ENCODE results near the gene MAT1A. TPM values are rescaled to one million over a fixed set of nuclear protein-coding genes. Genes with fewer than 3 reads are reported as not detected.
"Not testable (repeated sequence)": the region's sequence is repeated elsewhere in the genome, so short reads cannot be mapped to it uniquely, and the experiment has no call there.

MAT1A gene
- total RNA-seq, 1 donor from 2014 or later = not detected

- not testable (repeated sequence) for H3K4me3 Mint-ChIP-seq; DNase-seq (ENCODE audit: low read depth, low spot score); H3K27me3 Mint-ChIP-seq (ENCODE audit: low read depth); H3K36me3 Mint-ChIP-seq (ENCODE audit: low read depth); H3K9me3 Mint-ChIP-seq; H3K4me1 Mint-ChIP-seq; H3K27ac Mint-ChIP-seq (ENCODE audit: unreplicated experiment)
Measured at GRCh38 chr10:80226723-80227122, 62.7 kb downstream of the MAT1A start.

- H3K36me3 Mint-ChIP-seq (ENCODE audit: low read depth); H3K4me3 Mint-ChIP-seq; H3K4me1 Mint-ChIP-seq; DNase-seq (ENCODE audit: low read depth, low spot score); H3K27ac Mint-ChIP-seq (ENCODE audit: unreplicated experiment); H3K27me3 Mint-ChIP-seq (ENCODE audit: low read depth); H3K9me3 Mint-ChIP-seq: not testable (repeated sequence)
Measured at GRCh38 chr10:80223031-80223419, 66.4 kb downstream of the MAT1A start.

Other genes starting within 250 kb of the MAT1A start
- 30.6 and 33.8 TPM in 2 replicates for gene TMEM254, start 211.0 kb downstream of the MAT1A start, total RNA-seq
- gene PLAC9, start 156.9 kb downstream of the MAT1A start, total RNA-seq = 24.1 and 27.5 TPM in 2 replicates
- gene ANXA11, start 84.1 kb downstream of the MAT1A start, total RNA-seq = 25.7 and 36.6 TPM in 2 replicates
- gene DYDC1, start 67.1 kb upstream of the MAT1A start, total RNA-seq = not detected in 2 replicates
- 2.5 and 3.5 TPM in 2 replicates for gene DYDC2, start 67.1 kb upstream of the MAT1A start, total RNA-seq
- gene PRXL2A, start 118.9 kb upstream of the MAT1A start, total RNA-seq = 156 and 161 TPM in 2 replicates
- gene TSPAN14, start 164.7 kb upstream of the MAT1A start, total RNA-seq = 140 and 144 TPM in 2 replicates
- gene SH2D4B, start 248.2 kb upstream of the MAT1A start, total RNA-seq = 0.09 and 0.16 TPM in 2 replicates